Right renal cortex interstitium (tissue), 3 donors: ENCODE data around the gene DRC3. TPM values are rescaled to one million over a fixed set of nuclear protein-coding genes. Genes with fewer than 3 reads are reported as not detected.

Experiments used
- DNase-seq, 3 donors: peaks; one replicate each; pipeline ENCODE4 v3.0.0-alpha.2; 2013; ENCODE audit warnings: low read depth in 3 of 3, low spot score in 2 of 3
- polyA plus RNA-seq, 3 donors: library from polyadenylated mRNA; unstranded; fragments of 120-200 nt; gene quantifications; one replicate each; pipeline ENCODE4 v1.2.1, GENCODE V29; 2013; ENCODE audit not compliant: insufficient read length in 3 of 3

The DRC3 gene
- polyA plus RNA-seq, 3 donors = 13.4 to 16.1 (median 14.5) TPM

DNA sequence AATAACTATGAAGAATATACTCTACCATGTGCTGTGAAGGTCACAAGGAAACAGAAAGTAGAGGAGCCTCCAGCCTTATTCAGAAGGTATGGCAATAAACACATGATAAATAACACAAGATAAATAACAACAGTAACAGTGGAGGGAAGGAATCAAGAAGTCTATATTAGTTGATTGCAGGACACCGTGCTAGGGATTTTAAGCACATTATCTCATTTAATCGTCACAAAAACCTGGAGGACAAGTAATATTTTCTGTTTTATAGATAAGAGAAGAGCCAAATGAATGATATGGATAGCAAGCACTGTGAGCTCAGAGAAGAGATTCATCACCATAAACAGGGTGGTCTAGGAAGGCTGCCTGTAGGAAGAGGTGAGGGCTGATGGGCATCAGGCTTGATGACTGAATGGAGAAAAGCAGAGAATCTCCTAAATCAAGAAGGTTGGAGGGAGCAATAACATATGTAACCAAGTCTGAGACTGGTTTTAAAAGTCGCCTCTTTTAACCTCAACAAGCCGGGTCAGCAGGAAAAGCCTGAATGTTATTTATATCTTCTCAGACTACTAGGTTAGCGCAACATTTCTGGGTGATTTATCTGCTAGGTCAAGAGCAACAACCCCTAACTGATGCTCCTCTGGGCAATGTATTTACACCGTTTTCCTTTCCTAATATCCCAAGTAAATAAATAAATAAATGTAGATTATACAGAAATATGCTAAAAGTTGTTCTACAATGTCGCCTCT, 8.8 kb upstream of the DRC3 start:
- no peak for DNase-seq

DNA sequence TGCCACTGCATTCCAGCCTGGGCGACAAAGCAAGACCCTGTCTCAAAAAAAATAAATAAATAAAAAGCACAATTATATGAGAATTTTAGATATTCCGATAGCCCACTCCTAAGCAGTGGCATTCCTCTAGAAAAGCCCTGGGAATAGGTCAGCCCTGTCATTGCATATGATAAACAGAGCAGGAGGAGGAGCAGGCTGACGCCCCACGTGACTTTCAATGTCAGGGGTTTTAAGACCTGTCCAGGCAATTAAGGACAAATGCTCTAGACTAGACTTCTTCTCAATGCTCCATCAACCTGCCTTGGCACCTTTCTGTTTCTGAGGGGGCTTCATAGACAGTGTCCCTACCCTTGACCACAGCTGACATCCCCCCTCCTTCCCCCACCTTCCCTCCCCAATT, 8.0 kb upstream of the DRC3 start:
- no peak for DNase-seq

DNA sequence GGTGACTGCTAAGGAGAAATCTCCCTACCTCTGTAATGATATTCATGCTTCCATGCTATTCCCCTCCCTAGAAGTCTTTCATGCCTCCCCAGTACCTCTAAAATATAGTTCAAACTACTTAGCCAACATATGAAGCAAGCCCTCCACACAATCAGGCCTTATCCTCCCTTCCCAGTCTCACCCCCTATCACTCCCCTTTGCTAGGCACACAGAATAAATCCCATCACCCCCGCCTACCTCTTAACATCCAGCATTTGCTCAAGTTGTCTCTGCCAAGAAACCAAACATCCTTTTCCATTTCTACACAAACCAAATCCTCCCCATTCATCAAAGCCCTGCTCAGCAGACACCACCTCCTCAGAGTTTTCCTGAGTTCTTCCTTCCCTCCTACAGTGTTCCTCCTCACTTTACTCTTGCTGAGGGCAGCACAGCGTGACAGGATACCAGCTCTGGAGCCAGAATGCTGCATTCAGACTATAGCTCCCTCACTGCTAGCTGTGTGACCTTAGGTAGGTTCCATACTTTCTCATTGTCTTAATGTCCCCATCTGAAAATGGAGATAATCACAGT, 7.4 kb upstream of the DRC3 start:
- no peak for DNase-seq

DNA sequence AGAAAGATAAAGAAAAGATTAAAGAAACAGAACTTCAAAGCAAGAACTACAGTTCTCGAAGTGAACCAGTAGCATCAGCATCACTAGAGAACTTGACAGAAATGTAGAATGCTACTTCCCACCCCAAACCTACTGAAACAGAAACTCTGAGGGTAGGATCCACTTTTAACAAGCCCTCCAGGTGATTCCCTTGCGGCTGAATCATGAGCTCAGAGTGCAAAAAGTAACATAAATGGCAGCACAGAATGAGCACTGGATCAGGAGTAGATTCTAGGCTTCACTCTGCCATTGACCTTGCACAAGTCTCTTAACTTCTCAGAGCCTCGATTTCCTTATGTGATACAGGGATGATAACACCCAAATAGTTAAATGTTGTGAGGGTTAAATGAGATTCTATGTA, 6.3 kb upstream of the DRC3 start:
- no peak for DNase-seq

DNA sequence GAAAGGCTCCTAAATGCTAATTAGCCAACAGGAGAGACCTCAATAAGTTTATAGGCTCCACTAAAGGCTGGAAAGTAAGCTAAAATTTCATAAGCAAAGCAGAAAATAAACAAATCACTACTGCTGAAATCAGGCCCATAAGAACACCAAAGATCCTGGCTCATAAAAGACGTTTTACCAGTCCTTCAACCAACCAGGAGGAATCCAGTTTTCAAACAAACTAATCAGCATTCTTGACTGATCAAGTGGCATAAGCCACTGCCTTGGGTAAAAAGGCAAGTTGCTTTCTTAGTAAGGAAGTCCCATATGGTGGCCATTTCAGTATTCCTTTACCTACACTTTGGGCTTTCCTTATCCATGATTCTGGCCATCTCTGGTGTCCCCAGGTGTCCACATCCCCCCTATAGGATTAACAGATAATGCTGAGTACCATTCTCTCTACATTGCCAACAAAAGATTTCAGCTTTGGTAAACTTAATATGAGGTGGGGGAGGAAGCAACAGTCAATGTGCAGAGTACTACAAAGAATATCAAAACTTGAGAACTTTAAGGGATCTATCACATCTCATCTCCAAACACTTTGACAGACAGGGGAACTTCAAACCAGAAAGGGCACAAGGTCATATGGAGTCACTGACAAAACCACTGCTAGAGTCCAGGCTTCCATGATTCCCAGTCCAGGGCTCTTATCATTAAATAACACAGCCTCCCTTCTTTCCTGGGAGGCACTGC, 1.8 kb upstream of the DRC3 start:
- DNase-seq = no peak

DNA sequence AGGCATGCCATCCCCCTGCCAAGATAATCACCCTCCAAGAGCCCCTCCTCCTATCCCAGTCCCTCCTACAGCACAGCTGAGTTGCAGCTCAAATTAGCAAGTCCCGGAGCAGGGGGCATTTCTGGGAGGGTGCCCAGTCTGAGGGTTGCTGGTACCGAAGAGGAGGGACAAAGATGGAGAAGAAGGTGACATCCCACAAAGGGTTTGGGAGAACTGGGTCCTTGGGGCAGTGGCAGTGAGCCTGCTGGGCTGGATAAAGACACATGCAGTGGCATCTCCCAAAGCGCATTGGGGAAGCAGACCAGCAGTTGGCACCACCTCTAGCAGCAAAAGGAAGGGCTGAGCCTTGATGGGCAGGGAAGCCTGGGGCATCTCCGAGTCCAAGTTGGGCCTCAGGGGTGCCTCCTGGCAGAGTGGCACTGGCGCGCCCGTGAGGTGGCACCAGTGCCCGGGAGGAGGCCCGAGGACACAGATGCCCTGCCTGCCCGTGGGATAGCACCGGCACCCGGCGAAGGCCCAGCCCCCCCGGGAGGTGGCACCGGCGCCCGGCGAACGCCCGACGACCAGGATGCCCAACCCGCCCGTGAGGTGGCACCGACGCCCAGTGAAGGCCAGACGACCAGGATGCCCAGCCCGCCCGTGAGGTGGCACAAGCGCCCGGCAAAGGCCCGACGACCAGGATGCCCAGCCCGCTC, 1.1 kb upstream of the DRC3 start:
- DNase-seq = no peak

DNA sequence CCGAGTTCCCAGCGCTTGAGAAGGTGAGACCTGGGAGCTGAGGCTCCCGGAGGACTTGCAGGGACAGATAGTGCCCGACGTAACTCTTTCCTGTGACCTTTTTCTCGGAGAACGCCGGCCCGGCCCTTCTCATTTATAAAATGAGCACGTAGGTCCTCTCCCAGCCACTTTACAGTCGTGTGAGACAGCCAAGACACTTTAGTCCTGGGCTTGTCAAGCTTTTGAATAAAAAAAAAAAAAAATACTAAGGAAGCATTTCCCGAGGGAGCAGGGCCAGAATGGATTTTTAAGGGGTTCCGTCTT, 241 bp downstream of the DRC3 start:
- no peak for DNase-seq

DNA sequence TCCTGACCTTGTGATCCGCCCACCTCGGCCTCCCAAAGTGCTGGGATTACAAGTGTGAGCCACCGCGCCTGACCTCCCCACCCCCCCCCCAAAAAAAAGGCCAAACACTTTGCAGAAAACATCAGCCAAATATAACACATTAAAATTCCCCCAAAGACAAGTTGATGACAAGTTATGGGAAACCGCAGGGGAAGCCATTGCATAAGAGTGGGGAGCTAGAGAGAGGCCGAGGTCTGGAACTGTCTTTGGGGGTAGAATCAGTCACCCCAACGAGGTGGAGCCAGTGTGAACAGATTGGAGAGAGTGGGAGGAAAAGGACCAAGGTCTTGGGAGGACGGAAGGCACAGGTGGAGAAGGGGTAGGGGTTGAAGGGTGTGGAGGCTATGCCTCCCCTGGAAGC, 2.8 kb downstream of the DRC3 start:
- no peak for DNase-seq

DNA sequence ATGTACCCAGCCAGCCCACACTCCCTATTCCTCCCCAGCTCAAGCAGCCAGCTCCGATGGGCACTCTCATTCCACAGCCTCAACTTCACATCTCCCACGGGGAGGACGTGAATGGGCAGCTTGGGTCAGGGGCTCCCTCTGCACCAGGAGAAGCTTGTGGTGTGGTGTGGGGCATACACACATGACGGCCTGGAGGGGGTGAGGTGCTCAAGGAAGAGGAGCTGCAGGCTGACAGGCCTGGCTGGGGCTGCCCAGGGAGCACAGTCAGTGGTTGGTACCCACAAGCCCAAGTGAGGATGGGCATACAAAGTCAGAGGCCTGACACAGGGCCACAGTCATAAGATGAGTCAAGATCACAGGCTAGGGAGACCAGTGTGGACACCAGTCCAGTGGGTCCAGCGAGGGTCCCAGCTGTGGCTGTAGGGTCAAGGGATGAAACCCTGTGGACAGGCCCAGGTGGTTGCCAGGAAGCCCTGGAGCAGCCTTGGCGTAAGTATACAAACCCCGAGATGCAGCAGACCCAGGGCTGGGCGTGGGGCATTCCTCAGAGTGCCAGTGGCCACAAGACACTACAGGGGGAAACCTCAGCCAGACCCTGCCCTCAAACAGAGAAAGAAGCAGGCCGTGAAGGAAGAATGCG, 4.4 kb downstream of the DRC3 start:
- DNase-seq = no peak

DNA sequence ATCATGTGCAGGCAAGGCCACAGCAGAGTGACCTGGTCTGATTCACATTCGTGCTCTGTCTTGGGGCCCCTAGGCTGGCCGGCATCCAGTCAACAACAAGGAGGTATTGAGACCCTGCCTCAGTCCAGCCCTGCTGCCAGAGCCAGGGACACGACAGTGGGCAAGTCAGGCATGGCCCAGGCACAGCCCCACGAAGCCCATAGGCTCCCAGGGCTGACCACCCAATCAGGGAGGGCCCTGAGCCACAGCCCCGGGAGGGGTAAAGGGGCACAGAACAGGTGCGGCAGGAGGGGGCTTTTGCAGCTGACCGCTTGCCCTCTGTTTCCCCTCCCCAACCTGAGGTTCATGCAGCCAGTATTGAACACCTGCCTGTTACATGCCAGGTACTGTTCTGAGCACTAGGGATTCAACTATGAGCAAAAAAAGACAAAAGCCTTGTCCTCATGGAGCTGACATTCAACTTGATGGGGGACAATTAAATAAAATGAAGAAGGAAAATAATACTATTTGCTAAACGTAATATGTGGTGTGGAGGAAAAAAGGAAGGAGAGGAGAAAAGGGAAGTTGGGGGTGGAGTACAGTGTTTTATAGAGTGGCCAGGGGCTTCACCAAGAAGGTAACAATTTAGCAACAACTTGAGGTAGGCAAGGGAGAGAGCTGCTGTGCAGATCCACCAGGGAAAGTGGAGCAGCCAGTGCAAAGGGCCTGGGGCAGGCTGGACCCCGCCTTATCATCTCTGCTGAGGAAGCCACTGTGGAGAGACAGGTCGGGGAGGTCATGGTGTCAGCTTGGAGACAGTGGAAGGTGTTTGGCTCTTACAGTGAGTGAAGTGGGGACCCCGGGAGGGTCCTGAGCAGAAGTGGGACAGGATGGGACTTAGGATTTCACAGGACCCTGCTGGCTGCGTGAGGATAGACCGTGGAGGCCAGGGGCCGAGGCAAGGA, 6.1 kb downstream of the DRC3 start:
- DNase-seq = no peak

DNA sequence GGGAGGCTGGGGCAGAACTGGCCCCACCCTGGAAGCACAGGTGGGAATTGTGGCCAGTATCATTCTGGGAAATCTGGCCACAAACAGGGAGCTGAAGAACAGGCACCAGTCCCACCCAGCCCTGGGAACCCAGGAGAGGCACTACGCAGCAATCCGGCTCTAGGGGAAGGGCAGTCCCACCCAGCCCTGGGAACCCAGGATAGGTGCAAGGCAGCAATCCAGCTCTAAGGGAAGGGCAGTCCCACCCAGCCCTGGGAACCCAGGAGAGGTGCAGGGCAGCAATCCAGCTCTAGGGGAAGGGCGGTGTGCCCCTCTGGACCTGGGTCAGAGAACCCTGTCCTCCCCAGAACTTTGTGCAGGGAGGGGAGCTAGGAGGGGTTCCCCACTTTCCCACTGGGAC, 7.1 kb downstream of the DRC3 start:
- no peak for DNase-seq

DNA sequence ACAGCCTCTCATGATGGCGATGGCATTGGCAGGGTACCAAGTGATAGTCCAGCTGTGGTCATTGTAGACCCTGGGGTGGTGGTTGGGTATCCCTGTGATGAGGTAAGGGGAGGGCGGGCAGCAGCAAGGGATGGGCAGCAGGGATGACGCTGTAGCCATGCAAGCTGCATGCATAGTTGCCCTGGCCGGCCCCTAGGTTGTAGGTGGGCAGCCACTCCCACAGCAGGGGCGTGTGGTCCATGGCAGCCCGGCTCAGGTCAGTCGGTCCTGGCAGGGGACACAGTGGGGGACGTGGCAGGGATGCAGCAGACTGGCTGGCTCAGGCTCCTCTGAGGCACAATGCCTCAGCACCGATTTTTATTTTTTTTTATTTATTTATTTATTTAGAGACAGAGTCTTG, 8.7 kb downstream of the DRC3 start:
- DNase-seq = no peak

DNA sequence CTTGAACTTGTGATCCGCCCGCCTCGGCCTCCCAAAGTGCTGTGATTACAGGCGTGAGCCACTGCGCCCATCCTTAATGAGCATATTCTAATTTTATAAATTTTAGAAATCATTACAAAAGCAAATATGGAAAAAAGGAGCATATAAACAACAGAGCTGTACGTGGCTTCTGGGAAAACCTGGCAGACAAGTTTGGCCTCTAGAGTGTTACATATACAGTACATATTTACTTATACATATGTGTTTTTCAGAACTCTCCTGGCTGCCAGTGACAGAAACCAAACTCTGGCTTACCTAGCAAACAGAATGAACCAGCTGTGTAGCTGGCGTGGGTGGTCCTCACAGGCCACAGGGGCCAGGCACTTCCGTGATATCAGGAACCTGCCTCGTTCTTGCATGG, 10.1 kb downstream of the DRC3 start:
- no peak for DNase-seq

DNA sequence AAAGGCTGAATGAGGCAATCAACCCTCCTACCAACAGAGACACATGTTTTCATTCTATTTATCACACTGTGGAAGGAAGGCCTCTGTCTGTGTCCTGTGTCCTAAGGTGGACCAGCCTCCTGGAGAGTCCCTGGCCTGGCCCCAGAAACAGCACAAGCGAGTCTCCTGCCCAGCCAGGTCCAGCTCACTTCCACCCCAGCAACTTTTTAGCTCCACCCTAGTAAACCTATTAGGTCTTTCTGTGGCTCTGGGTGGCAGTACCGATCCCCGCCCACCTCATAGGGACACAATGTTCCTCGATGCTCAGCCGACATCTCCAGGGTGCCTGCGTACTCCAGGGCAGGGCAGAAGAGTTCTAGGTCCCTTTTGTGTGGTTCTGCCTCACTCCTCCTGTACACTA, 10.7 kb downstream of the DRC3 start:
- DNase-seq = no peak

DNA sequence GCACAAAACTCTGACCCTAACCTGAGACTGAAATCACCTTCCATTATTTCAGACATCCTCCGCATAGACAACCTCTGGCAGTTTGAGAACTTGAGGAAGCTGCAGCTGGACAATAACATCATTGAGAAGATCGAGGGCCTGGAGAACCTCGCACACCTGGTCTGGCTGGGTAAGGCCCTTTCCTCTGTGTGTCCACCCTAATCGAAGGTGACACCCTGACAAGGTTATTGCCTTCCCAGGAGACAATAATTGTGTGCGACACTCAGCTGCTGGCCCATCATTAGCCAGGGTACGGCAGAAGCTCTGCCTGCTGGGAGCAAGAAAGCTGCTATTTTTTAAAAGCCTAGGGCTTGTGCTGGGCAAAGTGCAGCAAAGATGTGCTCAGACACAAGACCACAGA, 11.1 kb downstream of the DRC3 start:
- DNase-seq = no peak

DNA sequence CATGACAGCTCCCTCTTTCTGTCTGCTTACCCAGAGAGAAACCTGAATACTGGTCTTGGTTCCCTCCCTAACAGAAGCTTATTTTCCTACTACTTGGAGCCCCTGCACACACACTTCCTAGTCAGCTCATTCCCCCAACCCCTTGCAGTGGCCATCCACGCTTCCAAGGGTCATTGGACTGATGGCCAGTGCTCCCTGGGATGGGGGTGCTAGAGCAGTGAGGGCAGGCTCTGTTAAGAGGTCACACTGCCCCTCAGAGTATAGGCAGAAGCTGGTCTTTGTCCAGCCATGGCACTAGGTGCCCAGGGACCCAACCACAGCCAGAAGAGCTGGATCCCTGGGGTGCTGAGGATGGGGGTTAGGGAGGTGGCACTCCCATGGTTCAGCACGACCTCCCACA, 12.5 kb downstream of the DRC3 start:
- no peak for DNase-seq

DNA sequence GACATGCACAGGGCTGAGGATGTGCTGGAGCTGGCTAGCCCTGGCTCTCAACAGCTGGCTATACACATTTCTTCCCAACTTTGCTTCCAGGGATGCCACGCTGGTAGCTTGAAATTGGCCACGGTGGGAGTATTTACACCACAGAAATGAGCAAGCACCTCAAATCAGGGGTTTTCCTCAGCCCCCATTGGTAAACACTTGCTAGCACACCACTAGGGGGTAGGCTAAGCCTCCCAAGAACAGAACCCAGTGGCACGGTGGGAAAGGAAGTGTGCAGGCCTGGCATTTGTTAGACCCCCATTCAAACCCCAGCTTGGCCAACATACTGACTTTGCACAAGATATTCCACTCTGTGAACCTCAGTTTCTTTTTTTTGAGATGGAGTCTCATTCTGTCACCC, 12.9 kb downstream of the DRC3 start:
- DNase-seq = no peak

DNA sequence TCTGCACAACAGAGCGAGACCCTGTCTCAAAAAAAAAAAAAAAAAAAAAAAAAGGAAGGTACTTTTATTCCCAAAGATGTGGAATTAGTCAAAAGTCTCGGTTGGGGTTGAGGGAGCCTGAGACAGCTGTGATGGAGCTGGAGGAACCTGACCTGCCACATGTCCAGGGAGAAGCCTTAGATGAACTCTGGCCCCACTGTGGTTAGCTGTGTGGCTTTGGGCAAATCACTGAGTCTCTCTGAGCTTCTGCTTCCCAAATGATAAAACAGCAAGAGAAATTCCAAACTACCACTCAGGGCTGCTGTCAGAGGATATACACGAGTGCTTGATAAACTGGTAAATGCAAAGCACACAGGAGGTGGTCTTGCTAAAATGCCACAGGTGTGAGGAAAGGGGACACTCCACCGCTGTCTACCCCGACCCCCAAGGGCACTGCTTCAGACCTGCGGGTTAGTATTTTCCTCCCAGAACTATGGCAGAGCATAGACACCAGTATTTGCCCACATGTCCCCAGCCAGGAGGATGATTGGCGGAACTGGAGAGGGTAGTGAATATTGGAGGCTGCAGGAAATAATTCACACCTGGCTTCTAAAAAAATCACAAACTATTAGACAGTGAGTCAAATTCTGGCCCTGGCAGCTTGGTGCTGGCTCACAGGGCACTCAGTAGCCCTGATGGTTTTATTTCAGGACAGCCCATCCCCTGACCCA, 14.7 kb downstream of the DRC3 start:
- DNase-seq = no peak

DNA sequence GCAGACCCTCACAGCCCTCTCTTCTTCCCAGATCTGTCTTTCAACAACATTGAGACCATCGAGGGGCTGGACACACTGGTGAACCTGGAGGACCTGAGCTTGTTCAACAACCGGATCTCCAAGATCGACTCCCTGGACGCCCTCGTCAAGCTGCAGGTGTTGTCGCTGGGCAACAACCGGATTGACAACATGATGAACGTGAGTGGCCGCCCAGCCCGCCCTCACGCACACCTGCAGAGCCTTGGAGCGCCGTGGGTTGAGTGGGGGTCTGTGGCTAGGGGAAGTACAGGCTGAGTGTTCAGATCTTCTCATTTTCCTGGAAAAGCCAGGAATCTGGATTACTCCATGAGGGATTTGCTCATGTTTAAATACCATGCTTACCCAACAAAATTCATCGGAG, 15.2 kb downstream of the DRC3 start:
- no peak for DNase-seq
